22Rv1 (cell line): ENCODE data around the gene MS4A4E.

Source experiments
- ZFX ChIP-seq: fragments of 450-650 bp; IDR thresholded peaks from 2 replicates; pipeline ENCODE4 v1.6.1; 2017; ENCODE audit warnings: antibody characterized with exemption, borderline replicate concordance
- TF ChIP-seq, protein P1 (sequence below): fragments of 450-650 bp; IDR thresholded peaks from 2 replicates; pipeline ENCODE4 v1.5.1; 2017; ENCODE audit warnings: mild to moderate bottlenecking

DNA sequence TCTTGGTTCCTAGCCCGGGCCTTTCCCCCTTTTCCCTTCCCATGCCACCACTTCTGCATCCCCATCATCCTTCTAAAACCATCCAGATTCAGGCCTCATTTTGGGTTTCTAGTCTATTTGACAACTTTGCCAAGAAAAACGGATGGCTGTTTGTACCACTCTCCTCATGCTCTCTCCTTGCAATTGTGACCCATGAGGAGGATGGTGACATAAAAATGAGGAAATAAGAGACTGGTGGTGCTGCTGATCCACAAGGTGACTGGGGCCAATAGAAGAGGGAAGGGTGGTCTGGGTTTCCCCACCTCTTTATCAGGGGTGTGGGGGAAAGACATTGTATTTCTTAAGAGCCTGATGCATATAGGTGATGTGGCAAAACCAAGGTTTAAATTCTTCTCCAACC, 38.5 kb upstream of the MS4A4E start:
- TF ChIP-seq, protein P1, sequence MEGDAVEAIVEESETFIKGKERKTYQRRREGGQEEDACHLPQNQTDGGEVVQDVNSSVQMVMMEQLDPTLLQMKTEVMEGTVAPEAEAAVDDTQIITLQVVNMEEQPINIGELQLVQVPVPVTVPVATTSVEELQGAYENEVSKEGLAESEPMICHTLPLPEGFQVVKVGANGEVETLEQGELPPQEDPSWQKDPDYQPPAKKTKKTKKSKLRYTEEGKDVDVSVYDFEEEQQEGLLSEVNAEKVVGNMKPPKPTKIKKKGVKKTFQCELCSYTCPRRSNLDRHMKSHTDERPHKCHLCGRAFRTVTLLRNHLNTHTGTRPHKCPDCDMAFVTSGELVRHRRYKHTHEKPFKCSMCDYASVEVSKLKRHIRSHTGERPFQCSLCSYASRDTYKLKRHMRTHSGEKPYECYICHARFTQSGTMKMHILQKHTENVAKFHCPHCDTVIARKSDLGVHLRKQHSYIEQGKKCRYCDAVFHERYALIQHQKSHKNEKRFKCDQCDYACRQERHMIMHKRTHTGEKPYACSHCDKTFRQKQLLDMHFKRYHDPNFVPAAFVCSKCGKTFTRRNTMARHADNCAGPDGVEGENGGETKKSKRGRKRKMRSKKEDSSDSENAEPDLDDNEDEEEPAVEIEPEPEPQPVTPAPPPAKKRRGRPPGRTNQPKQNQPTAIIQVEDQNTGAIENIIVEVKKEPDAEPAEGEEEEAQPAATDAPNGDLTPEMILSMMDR: no peak
- no peak for TF ChIP-seq ZFX
